ENCODE data around the gene WDFY3.

WDFY3 gene

DNA sequence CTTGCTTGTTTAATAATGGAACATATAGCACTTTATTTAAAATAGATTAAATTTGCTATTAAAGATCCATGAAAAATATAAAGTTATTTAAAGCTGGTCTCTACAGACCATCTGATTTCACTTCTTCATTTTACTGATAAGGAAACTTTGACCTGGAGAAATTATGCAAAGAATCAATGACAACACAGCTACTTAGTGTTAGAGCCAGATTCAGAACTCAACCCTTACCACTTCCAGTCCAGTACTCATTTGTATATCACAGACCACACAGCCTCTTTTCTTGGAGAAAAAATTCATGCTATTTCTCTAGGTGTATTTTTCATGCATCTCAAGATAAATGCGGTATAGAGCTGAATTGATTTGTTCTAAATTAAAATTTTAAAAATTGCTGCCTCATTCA is 34.0 kb downstream of the WDFY3 start:
- no peaks in the 10 kb centered on the region for H3F3A ChIP-seq (ENCODE audit: insufficient read depth)
- H2AFZ ChIP-seq (ENCODE audit: low read depth, low read length, severe bottlenecking): no peak overlapping the region
- H3K36me3 ChIP-seq (ENCODE audit: low read length): no peaks in the 10 kb centered on the region
- no peak overlapping the region for H3K4me2 ChIP-seq (ENCODE audit: low read depth, low read length, poor library complexity, severe bottlenecking)
- no peaks in the 10 kb centered on the region for H3K9me3 ChIP-seq (ENCODE audit: insufficient read depth, low read length)
- no peaks in the 10 kb centered on the region for H4K20me1 ChIP-seq (ENCODE audit: low read depth, low read length)
- H3K27me3 ChIP-seq (ENCODE audit: low read length): no peaks in the 10 kb centered on the region
- no peak overlapping the region for H3K4me3 ChIP-seq (ENCODE audit: insufficient read depth, low read length, poor library complexity, severe bottlenecking)
- no peaks in the 10 kb centered on the region for H3K9me2 ChIP-seq (replicated peaks; ENCODE audit: insufficient read depth, low read length)
- no peak for TF ChIP-seq EZH2phosphoT487 (conservative IDR thresholded peaks at IDR 0.05; ENCODE audit: low read length)
- TF ChIP-seq, protein P1, sequence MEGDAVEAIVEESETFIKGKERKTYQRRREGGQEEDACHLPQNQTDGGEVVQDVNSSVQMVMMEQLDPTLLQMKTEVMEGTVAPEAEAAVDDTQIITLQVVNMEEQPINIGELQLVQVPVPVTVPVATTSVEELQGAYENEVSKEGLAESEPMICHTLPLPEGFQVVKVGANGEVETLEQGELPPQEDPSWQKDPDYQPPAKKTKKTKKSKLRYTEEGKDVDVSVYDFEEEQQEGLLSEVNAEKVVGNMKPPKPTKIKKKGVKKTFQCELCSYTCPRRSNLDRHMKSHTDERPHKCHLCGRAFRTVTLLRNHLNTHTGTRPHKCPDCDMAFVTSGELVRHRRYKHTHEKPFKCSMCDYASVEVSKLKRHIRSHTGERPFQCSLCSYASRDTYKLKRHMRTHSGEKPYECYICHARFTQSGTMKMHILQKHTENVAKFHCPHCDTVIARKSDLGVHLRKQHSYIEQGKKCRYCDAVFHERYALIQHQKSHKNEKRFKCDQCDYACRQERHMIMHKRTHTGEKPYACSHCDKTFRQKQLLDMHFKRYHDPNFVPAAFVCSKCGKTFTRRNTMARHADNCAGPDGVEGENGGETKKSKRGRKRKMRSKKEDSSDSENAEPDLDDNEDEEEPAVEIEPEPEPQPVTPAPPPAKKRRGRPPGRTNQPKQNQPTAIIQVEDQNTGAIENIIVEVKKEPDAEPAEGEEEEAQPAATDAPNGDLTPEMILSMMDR (IDR thresholded peaks at IDR 0.05; ENCODE audit: insufficient read depth, low read length, poor library complexity, severe bottlenecking): no peak
- H3K9ac ChIP-seq (ENCODE audit: low read length): no peak overlapping the region
- H3K27ac ChIP-seq (ENCODE audit: low read depth, low read length): no peak overlapping the region
- H3K79me2 ChIP-seq (ENCODE audit: insufficient read depth, low read length): no peaks in the 10 kb centered on the region

DNA sequence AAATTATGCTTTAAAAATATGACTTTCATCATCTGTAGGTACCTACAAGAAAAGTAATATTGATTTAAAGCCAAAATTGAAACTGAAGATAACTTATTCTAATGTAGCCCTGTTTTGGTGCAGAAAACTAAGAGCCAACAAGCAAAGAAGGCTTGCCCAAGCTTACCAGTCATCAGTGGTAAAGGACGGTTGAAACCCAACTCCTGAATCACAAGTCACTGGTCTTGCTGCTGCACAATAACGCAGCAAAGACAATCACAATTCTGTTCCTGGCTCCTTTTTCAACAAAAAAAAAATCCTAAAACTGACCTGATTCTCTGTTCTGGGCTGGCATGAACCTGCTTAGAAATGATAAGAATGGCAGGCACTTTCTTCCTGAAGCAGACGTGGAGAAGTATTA is 34.5 kb downstream of the WDFY3 start:
- H3K4me2 ChIP-seq (ENCODE audit: low read depth, low read length, poor library complexity, severe bottlenecking): no peak overlapping the region
- no peaks in the 10 kb centered on the region for H3K9me3 ChIP-seq (ENCODE audit: insufficient read depth, low read length)
- no peak overlapping the region for H3K27ac ChIP-seq (ENCODE audit: low read depth, low read length)
- H2AFZ ChIP-seq (ENCODE audit: low read depth, low read length, severe bottlenecking): no peak overlapping the region
- no peaks in the 10 kb centered on the region for H3K79me2 ChIP-seq (ENCODE audit: insufficient read depth, low read length)
- no peak for TF ChIP-seq EZH2phosphoT487 (conservative IDR thresholded peaks at IDR 0.05; ENCODE audit: low read length)
- TF ChIP-seq, protein P1 (IDR thresholded peaks at IDR 0.05; ENCODE audit: insufficient read depth, low read length, poor library complexity, severe bottlenecking): no peak
- H3K9me2 ChIP-seq (replicated peaks; ENCODE audit: insufficient read depth, low read length): no peaks in the 10 kb centered on the region
- no peaks in the 10 kb centered on the region for H4K20me1 ChIP-seq (ENCODE audit: low read depth, low read length)
- H3K36me3 ChIP-seq (ENCODE audit: low read length): no peaks in the 10 kb centered on the region
- H3K4me3 ChIP-seq (ENCODE audit: insufficient read depth, low read length, poor library complexity, severe bottlenecking): no peak overlapping the region
- H3F3A ChIP-seq (ENCODE audit: insufficient read depth): no peaks in the 10 kb centered on the region
- no peak overlapping the region for H3K9ac ChIP-seq (ENCODE audit: low read length)
- no peaks in the 10 kb centered on the region for H3K27me3 ChIP-seq (ENCODE audit: low read length)

DNA sequence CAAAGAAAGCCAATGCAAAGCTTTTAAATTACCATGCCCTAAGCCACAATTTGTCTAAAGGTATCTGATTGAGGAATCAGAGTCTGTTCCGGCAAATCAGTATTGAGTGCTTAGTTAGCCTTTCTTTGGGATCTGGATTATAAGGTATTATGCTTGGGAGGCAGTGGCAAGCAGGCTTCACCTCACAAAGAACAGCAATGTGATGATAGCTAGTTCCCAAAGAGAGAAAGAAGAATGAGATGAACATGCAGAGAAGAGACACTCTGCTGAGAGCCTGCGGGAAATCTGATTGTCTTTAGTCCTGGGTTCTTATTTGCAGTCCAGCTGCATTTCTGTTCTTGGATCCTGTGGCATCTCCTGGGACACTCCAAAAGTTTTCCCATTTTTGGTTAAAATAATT is 35.2 kb downstream of the WDFY3 start:
- Histone ChIP-seq H3K4me3 (ENCODE audit: insufficient read depth, low read length, poor library complexity, severe bottlenecking) (no peak overlapping the region), H3K4me2 (ENCODE audit: low read depth, low read length, poor library complexity, severe bottlenecking) (no peak overlapping the region), H3K79me2 (ENCODE audit: insufficient read depth, low read length) (no peaks in the 10 kb centered on the region), H3K9me2 (replicated peaks; ENCODE audit: insufficient read depth, low read length) (no peaks in the 10 kb centered on the region), H3K9ac (ENCODE audit: low read length) (no peak overlapping the region), H3K27me3 (ENCODE audit: low read length) (no peaks in the 10 kb centered on the region), H3F3A (ENCODE audit: insufficient read depth) (no peaks in the 10 kb centered on the region), H2AFZ (ENCODE audit: low read depth, low read length, severe bottlenecking) (no peak overlapping the region), H3K36me3 (ENCODE audit: low read length) (no peaks in the 10 kb centered on the region), H3K27ac (ENCODE audit: low read depth, low read length) (no peak overlapping the region), H4K20me1 (ENCODE audit: low read depth, low read length) (no peaks in the 10 kb centered on the region), H3K9me3 (ENCODE audit: insufficient read depth, low read length) (no peaks in the 10 kb centered on the region)
- TF ChIP-seq, protein P1 (IDR thresholded peaks at IDR 0.05; ENCODE audit: insufficient read depth, low read length, poor library complexity, severe bottlenecking): no peak
- TF ChIP-seq EZH2phosphoT487 (conservative IDR thresholded peaks at IDR 0.05; ENCODE audit: low read length): no peak

All from SU-DHL-6 (cell line).